GM12801 (cell line): Measurements from ENCODE around the gene ARID4B.

Experiments
- TF ChIP-seq, protein P1 (sequence below): IDR thresholded peaks from one replicate; pipeline ENCODE4 v1.5.1; 2011; ENCODE audit warnings: control low read depth; ENCODE audit not compliant: insufficient read length; ENCODE audit errors: extremely low read depth

ARID4B gene

DNA sequence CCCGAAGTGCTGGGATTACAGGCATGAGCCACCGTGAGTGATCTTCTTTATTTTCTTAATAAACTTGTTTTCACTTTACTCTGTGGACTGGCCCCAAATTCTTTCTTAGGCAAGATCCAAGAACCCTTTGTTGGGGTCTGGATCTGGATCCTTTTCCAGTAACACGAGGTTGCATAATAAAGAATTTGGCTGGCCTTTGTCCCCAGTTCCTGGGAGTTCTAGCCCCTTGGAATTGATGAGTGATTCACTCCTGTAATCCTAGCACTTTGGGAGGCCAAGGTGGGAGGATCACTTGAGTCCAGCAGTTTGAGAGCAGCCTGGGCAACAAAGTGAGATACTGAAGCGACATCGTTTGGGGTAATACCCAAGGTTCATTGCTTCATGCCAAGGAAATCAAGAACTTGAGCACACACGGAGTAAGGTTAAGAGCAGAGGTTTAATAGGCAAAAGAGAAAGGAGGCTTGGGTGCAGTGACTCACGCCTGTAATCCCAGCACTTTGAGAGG lies 197.2 kb downstream of the ARID4B start:
- TF ChIP-seq, protein P1, sequence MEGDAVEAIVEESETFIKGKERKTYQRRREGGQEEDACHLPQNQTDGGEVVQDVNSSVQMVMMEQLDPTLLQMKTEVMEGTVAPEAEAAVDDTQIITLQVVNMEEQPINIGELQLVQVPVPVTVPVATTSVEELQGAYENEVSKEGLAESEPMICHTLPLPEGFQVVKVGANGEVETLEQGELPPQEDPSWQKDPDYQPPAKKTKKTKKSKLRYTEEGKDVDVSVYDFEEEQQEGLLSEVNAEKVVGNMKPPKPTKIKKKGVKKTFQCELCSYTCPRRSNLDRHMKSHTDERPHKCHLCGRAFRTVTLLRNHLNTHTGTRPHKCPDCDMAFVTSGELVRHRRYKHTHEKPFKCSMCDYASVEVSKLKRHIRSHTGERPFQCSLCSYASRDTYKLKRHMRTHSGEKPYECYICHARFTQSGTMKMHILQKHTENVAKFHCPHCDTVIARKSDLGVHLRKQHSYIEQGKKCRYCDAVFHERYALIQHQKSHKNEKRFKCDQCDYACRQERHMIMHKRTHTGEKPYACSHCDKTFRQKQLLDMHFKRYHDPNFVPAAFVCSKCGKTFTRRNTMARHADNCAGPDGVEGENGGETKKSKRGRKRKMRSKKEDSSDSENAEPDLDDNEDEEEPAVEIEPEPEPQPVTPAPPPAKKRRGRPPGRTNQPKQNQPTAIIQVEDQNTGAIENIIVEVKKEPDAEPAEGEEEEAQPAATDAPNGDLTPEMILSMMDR, result no peak

DNA sequence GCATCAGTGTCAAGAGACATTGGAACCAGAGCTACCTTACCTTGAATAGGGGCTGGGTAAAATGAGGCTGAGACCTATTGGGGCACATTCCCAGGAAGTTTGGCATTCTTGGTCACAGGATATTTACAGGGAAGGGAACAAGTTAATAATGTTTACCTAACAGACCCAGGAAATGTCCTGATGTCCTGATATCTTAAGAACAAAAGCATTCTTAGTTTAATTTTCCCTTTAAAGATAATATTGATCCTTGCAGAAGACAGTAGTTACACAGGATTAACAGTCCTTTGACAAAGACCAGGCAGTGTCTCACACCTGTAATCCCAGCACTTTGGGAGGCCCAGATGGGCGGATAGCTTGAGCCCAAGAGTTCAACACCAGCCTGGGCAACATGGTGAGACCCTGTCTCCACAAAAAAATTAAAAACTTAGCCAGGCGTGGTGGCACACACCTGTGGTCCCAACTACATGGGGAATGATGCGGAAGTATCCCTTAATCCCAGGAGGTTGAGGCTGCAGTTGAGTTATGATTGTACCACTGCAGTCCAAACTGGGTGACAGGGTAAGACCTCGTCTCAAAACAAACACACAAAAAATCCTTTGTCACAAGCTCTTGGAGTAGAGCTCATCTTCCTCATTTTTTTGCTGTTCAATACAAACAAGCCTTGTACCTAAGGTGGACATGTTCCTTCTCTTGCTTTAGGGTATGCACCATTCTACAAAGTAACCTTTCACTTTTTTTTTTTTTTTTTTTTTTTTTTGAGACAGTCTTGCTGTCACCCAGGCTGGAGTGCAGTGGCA lies 198.0 kb downstream of the ARID4B start:
- TF ChIP-seq, protein P1, result no peak

DNA sequence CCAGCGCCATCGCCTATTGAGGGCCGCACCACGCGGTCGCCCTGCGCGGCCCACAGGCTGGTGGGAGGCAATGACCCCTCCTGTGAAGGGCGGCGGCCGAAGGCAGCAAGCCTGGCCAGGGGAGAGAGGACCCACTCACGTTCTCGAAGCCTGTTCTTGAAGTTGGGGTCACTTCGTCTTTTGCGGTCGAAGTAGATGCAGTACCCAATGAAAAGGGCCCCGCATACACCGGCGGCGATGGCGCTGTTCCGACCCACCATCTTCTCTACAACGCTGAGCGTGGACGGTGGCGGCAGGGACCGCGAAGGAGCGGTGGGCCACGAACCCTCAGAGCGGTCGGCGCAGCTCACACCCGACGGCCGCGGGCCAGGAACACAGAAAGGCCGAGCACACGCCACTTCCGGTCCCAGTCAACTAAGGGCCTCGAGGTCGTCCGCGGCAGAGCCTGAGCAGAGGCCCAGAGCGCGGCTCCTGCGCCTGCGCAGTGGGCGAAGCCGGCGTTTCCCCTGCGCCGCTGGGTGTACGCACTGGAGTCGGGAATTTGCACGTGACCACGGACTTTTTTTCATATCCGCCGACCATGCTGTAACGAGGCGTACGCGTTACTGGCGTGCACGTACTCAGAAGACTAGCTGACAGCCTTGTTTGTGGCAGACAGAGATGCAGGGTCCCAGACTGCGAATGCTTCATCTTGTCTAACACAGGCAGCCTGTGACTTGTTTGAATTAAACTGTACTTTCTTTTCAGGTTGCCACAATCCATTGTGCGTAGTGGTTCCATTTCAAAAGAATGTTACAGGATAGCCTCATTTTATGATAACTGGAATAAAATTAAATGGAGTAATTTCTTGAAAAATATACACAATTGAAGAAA lies 199.3 kb downstream of the ARID4B start, which contains the start of gene TOMM20:
TOMM20 (minus strand) TSS at position 382 of the 873 bp plus-strand sequence; CDS start at position 260, 122 bp downstream.
- TF ChIP-seq, protein P1, result no peak

DNA sequence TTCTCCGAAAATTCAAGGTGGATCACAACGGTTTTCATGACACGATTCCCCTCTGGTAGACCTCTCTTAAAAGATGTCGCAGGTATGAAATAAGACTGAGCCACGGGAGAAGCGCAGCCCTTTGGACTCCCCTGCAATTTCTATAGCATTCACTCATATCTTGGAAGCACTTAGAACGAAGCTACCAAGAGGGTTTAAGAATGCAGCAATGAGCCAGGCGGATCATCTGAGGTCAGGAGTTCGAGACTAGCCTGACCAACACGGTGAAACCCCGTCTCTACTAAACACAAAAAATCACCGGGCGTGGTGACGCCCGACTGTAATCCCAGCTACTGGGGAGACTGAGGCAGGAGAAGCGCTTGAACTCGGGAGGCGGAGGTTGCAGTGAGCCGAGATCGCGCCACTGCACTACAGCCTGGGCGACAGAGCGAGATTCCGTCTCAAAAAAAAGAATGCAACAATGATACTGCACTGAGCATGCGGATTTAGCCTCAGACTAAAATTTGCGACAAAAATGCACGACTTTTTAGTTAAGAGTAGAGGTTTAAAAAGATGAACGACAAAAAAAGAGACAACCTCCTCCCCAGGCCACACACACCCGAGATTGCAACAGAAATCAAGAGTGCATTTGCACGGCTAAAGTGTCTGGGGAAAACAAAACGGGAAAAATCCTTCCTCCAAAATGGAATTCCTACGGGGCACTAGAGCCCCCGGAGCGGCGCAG lies 200.1 kb downstream of the ARID4B start:
- TF ChIP-seq, protein P1, result no peak

DNA sequence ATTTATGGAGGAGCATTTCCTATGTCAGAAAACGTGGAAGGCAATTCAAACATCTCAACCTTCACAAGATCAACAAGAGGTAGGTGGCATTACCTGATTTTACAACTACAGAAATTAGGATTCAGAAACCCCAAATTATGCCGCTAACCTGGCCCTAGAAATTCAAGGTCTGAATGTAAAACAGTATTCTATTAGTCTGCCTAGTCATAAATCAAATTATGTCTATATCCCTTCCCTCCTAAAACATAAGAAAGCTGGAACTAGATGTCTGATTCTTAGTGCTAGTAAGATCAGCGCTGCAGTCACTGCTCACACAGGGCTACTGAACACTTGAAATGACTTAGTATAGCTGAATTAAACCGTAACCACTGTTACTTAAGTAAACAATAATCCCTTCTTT lies 200.8 kb downstream of the ARID4B start:
- TF ChIP-seq, protein P1, result no peak

DNA sequence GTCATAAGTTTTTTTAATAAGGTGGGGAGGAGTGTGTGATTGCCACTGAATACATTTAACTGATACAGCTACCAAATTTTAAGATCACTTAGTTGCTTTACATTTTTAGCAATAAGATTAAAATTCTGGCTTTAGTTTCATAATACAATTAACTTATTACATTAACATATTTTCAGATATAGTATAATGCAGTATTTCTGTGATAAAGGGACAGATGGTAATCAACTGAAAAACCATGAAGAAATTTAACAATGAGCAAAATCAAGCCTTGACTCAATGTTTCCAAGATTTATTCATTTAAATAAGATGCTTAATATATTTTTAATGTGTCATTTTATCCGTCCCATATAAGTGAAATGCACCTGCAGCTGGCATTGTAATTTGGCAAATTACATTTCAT lies 203.3 kb downstream of the ARID4B start:
- TF ChIP-seq, protein P1, result no peak
